ENCODE data around the gene PCDH9.

DNA sequence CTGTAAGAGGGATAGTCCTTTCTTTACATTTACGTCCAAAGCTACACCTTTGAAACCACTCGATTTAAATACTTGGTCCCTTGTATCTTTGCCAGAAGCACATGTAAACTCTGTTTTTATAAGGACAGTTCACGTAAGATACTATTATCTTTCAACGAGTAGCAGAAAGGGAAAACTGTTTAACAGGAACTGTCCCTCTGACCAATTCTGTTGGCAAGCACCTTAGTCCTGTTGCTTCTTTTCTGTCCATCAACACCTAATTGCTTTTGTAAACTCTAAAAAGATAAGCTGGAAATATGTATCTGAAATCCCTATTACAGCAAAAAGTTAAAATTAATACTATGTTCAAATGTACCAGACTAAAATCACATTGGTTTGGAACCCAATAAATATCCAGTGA is 37.4 kb downstream of the PCDH9 start:
- TF ChIP-seq, protein P1, sequence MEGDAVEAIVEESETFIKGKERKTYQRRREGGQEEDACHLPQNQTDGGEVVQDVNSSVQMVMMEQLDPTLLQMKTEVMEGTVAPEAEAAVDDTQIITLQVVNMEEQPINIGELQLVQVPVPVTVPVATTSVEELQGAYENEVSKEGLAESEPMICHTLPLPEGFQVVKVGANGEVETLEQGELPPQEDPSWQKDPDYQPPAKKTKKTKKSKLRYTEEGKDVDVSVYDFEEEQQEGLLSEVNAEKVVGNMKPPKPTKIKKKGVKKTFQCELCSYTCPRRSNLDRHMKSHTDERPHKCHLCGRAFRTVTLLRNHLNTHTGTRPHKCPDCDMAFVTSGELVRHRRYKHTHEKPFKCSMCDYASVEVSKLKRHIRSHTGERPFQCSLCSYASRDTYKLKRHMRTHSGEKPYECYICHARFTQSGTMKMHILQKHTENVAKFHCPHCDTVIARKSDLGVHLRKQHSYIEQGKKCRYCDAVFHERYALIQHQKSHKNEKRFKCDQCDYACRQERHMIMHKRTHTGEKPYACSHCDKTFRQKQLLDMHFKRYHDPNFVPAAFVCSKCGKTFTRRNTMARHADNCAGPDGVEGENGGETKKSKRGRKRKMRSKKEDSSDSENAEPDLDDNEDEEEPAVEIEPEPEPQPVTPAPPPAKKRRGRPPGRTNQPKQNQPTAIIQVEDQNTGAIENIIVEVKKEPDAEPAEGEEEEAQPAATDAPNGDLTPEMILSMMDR (conservative IDR thresholded peaks at IDR 0.05; ENCODE audit: low read depth in 2 of 2) = no peak
- TF ChIP-seq POLR2AphosphoS5 (IDR thresholded peaks at IDR 0.05; ENCODE audit: low read depth) = no peak
- TF ChIP-seq CREB1 (CRISPR knock-in tag; IDR thresholded peaks at IDR 0.05; ENCODE audit: low read depth) = no peak

Measured in GM23338 (cell line).